ENCODE data around the gene DEFB125. TPM values are rescaled to one million over a fixed set of nuclear protein-coding genes. Genes with fewer than 3 reads are reported as not detected.
A peak's percentile ranks its signal among the peaks of the same experiment; 100 is the strongest.

Gene DEFB125
- polyA plus RNA-seq (2013): not detected in 2 replicates

GRCh38 chr20:87401-87800 lies at the start of gene DEFB125:
TSS of gene DEFB125 (plus strand) at chr20:87672. CDS start at chr20:87710, 38 bp downstream.
- Histone ChIP-seq H3K4me3 (ENCODE audit: low read depth, low read length) (no peak within 1 kb of the TSS), H3K9me3 (ENCODE audit: insufficient read depth, low read depth, low read length) (peaks cover 3% of the 10 kb centered on the region), H3K4ac (ENCODE audit: low read depth, low read length) (no peak within 1 kb of the TSS), H4K12ac (ENCODE audit: low read depth, low read length) (no peak within 1 kb of the TSS), H2BK12ac (ENCODE audit: low read length) (no peak within 1 kb of the TSS), H3K27ac (ENCODE audit: low read depth, low read length) (no peak within 1 kb of the TSS), H3K36me3 (ENCODE audit: control insufficient read depth in 1 of 2, insufficient read depth in 2 of 2, low read length in 2 of 2) (no peaks in the 10 kb centered on the region), H4K91ac (ENCODE audit: low read depth, low read length) (no peak within 1 kb of the TSS), H3K23ac (ENCODE audit: low read length) (no peak within 1 kb of the TSS), H3K4me2 (ENCODE audit: low read length) (no peak within 1 kb of the TSS), H3K18ac (ENCODE audit: low read length) (no peak within 1 kb of the TSS), H3K27me3 (ENCODE audit: insufficient read depth, low read length) (no peaks in the 10 kb centered on the region), H3K14ac (ENCODE audit: low read length) (no peak within 1 kb of the TSS), H2BK120ac (ENCODE audit: insufficient read depth, low read length, poor library complexity) (no peak within 1 kb of the TSS), H2AK5ac (ENCODE audit: low read length) (no peak within 1 kb of the TSS), H4K8ac (ENCODE audit: low read depth, low read length) (no peak within 1 kb of the TSS), H2AFZ (ENCODE audit: insufficient read depth, low read length, poor library complexity) (no peak within 1 kb of the TSS), H3K79me1 (ENCODE audit: low read length) (no peaks in the 10 kb centered on the region), H3K79me2 (ENCODE audit: control insufficient read depth, insufficient read depth, low read length, poor library complexity) (no peaks in the 10 kb centered on the region), H3K9ac (ENCODE audit: low read length) (no peak within 1 kb of the TSS), H3K4me1 (ENCODE audit: control insufficient read depth in 1 of 2, insufficient read depth in 2 of 2, low read length in 2 of 2) (no peaks in the 10 kb centered on the region), H2BK5ac (ENCODE audit: low read depth, low read length, poor library complexity) (no peak within 1 kb of the TSS)
- no CpG with 5 or more reads among the region's 3 CpGs for WGBS (ENCODE audit: extremely low coverage, insufficient coverage, insufficient read length)
- no peak for DNase-seq

- H4K8ac ChIP-seq (ENCODE audit: low read depth, low read length): no peak overlapping the region
These were observed 27.2 kb upstream of the DEFB125 start for GRCh38 chr20:60035-60918.

GRCh38 chr20:61230-61629 lies 26.2 kb upstream of the DEFB125 start:
- no peak overlapping the region for H3K14ac ChIP-seq (ENCODE audit: low read length)
- no peak overlapping the region for H3K23ac ChIP-seq (ENCODE audit: low read length)
- H3K4me2 ChIP-seq (ENCODE audit: low read length): no peak overlapping the region
- whole genome bisulfite sequencing (ENCODE audit: extremely low coverage, insufficient coverage, insufficient read length): 98% methylated on average over 1 of the region's 1 CpG
- H3K9ac ChIP-seq (ENCODE audit: low read length): no peak overlapping the region
- H3K18ac ChIP-seq (ENCODE audit: low read length): no peak overlapping the region
- H3K4me3 ChIP-seq (ENCODE audit: low read depth, low read length): no peak overlapping the region
- H4K91ac ChIP-seq (ENCODE audit: low read depth, low read length): no peak overlapping the region
- H3K9me3 ChIP-seq (ENCODE audit: insufficient read depth, low read depth, low read length): peaks cover 34% of the 10 kb centered on the region
- DNase-seq: no peak
- H2BK120ac ChIP-seq (ENCODE audit: insufficient read depth, low read length, poor library complexity): no peak overlapping the region
- H2BK5ac ChIP-seq (ENCODE audit: low read depth, low read length, poor library complexity): no peak overlapping the region
- H3K27ac ChIP-seq (ENCODE audit: low read depth, low read length): no peak overlapping the region
- H2BK12ac ChIP-seq (ENCODE audit: low read length): no peak overlapping the region
- H4K12ac ChIP-seq (ENCODE audit: low read depth, low read length): no peak overlapping the region
- H3K27me3 ChIP-seq (ENCODE audit: insufficient read depth, low read length): no peaks in the 10 kb centered on the region
- no peaks in the 10 kb centered on the region for H3K79me1 ChIP-seq (ENCODE audit: low read length)
- no peak overlapping the region for H4K8ac ChIP-seq (ENCODE audit: low read depth, low read length)
- H2AK5ac ChIP-seq (ENCODE audit: low read length): no peak overlapping the region
- no peak overlapping the region for H3K4ac ChIP-seq (ENCODE audit: low read depth, low read length)
- H2AFZ ChIP-seq (ENCODE audit: insufficient read depth, low read length, poor library complexity): no peak overlapping the region
- H3K4me1 ChIP-seq (ENCODE audit: control insufficient read depth in 1 of 2, insufficient read depth in 2 of 2, low read length in 2 of 2): no peaks in the 10 kb centered on the region
- H3K36me3 ChIP-seq (ENCODE audit: control insufficient read depth in 1 of 2, insufficient read depth in 2 of 2, low read length in 2 of 2): no peaks in the 10 kb centered on the region
- H3K79me2 ChIP-seq (ENCODE audit: control insufficient read depth, insufficient read depth, low read length, poor library complexity): no peaks in the 10 kb centered on the region

More at GRCh38 chr20:60035-60918, 27.2 kb upstream of the DEFB125 start:
- Histone ChIP-seq H2AFZ (ENCODE audit: insufficient read depth, low read length, poor library complexity) (no peak overlapping the region), H3K4me2 (ENCODE audit: low read length) (no peak overlapping the region), H2AK5ac (ENCODE audit: low read length) (no peak overlapping the region), H4K12ac (ENCODE audit: low read depth, low read length) (no peak overlapping the region), H3K4me3 (ENCODE audit: low read depth, low read length) (no peak overlapping the region), H3K27ac (ENCODE audit: low read depth, low read length) (no peak overlapping the region), H3K79me2 (ENCODE audit: control insufficient read depth, insufficient read depth, low read length, poor library complexity) (no peaks in the 10 kb centered on the region), H3K23ac (ENCODE audit: low read length) (no peak overlapping the region), H2BK120ac (ENCODE audit: insufficient read depth, low read length, poor library complexity) (no peak overlapping the region), H3K27me3 (ENCODE audit: insufficient read depth, low read length) (no peaks in the 10 kb centered on the region), H3K79me1 (ENCODE audit: low read length) (no peaks in the 10 kb centered on the region), H3K36me3 (ENCODE audit: control insufficient read depth in 1 of 2, insufficient read depth in 2 of 2, low read length in 2 of 2) (no peaks in the 10 kb centered on the region), H3K4me1 (ENCODE audit: control insufficient read depth in 1 of 2, insufficient read depth in 2 of 2, low read length in 2 of 2) (no peaks in the 10 kb centered on the region), H2BK5ac (ENCODE audit: low read depth, low read length, poor library complexity) (no peak overlapping the region), H2BK12ac (ENCODE audit: low read length) (no peak overlapping the region), H3K18ac (ENCODE audit: low read length) (no peak overlapping the region), H3K4ac (ENCODE audit: low read depth, low read length) (no peak overlapping the region), H3K14ac (ENCODE audit: low read length) (no peak overlapping the region), H3K9me3 (ENCODE audit: insufficient read depth, low read depth, low read length) (peaks cover 31% of the 10 kb centered on the region), H4K91ac (ENCODE audit: low read depth, low read length) (no peak overlapping the region), H3K9ac (ENCODE audit: low read length) (no peak overlapping the region)
- 100% methylated on average over 5 of the region's 6 CpGs for WGBS (ENCODE audit: extremely low coverage, insufficient coverage, insufficient read length)
- peak in 1 of 2 donors; percentile 6 for DNase-seq

GRCh38 chr20:61757-62156 lies 25.7 kb upstream of the DEFB125 start:
- H2AFZ ChIP-seq (ENCODE audit: insufficient read depth, low read length, poor library complexity): no peak overlapping the region
- no peak overlapping the region for H3K4me2 ChIP-seq (ENCODE audit: low read length)
- no peak overlapping the region for H3K14ac ChIP-seq (ENCODE audit: low read length)
- no peaks in the 10 kb centered on the region for H3K4me1 ChIP-seq (ENCODE audit: control insufficient read depth in 1 of 2, insufficient read depth in 2 of 2, low read length in 2 of 2)
- no peak overlapping the region for H2BK5ac ChIP-seq (ENCODE audit: low read depth, low read length, poor library complexity)
- no peak overlapping the region for H2BK120ac ChIP-seq (ENCODE audit: insufficient read depth, low read length, poor library complexity)
- no peak overlapping the region for H4K91ac ChIP-seq (ENCODE audit: low read depth, low read length)
- no peak overlapping the region for H3K4me3 ChIP-seq (ENCODE audit: low read depth, low read length)
- no peak overlapping the region for H3K9ac ChIP-seq (ENCODE audit: low read length)
- H3K27me3 ChIP-seq (ENCODE audit: insufficient read depth, low read length): no peaks in the 10 kb centered on the region
- H4K12ac ChIP-seq (ENCODE audit: low read depth, low read length): no peak overlapping the region
- H4K8ac ChIP-seq (ENCODE audit: low read depth, low read length): no peak overlapping the region
- no peak overlapping the region for H2AK5ac ChIP-seq (ENCODE audit: low read length)
- no peak overlapping the region for H2BK12ac ChIP-seq (ENCODE audit: low read length)
- peaks cover 39% of the 10 kb centered on the region for H3K9me3 ChIP-seq (ENCODE audit: insufficient read depth, low read depth, low read length)
- no peaks in the 10 kb centered on the region for H3K79me1 ChIP-seq (ENCODE audit: low read length)
- no peaks in the 10 kb centered on the region for H3K36me3 ChIP-seq (ENCODE audit: control insufficient read depth in 1 of 2, insufficient read depth in 2 of 2, low read length in 2 of 2)
- no peaks in the 10 kb centered on the region for H3K79me2 ChIP-seq (ENCODE audit: control insufficient read depth, insufficient read depth, low read length, poor library complexity)
- H3K18ac ChIP-seq (ENCODE audit: low read length): no peak overlapping the region
- no peak overlapping the region for H3K27ac ChIP-seq (ENCODE audit: low read depth, low read length)
- 99% methylated on average over 4 of the region's 5 CpGs for WGBS (ENCODE audit: extremely low coverage, insufficient coverage, insufficient read length)
- DNase-seq: no peak
- no peak overlapping the region for H3K4ac ChIP-seq (ENCODE audit: low read depth, low read length)
- no peak overlapping the region for H3K23ac ChIP-seq (ENCODE audit: low read length)

All from trophoblast cell (in vitro differentiated cells and primary cell).